HL-60/S4 treated with retinoic acid at 250 ng/mL for 4 days and 3 days (cell line): Measurements from ENCODE around the gene SPDL1.

Source experiments
- in situ Hi-C: fragments of 300-500 bp; cut with MboI; formaldehyde crosslinking; loops from 2 replicates; pipeline ENCODE4 v1.7.0; 2022; ENCODE audit warnings: low sequenced_read_pairs

Gene SPDL1

GRCh38 chr5:169583424-169584220 lies at the start of gene SPDL1:
Gene SPDL1 (plus strand): TSS chr5:169583773. CDS start chr5:169588417, 4,644 bp downstream.
- in situ Hi-C loops, result loop anchor here (25.0 kb wide), 1 partner anchor 596 kb away; no protein-coding TSS in a partner anchor

GRCh38 chr5:169534311-169534880 lies 49.2 kb upstream of the SPDL1 start:
- in situ Hi-C loops, result no loop called here

GRCh38 chr5:169534939-169535338 lies 48.6 kb upstream of the SPDL1 start:
- in situ Hi-C loops, result no loop called here

- in situ Hi-C loops, result no loop called here
Measured at GRCh38 chr5:169538944-169539343, 44.6 kb upstream of the SPDL1 start.

GRCh38 chr5:169542811-169543210 lies 40.8 kb upstream of the SPDL1 start:
- in situ Hi-C loops, result no loop called here

GRCh38 chr5:169544264-169544950 lies 39.2 kb upstream of the SPDL1 start:
- in situ Hi-C loops, result no loop called here

GRCh38 chr5:169545762-169546161 lies 37.8 kb upstream of the SPDL1 start:
- in situ Hi-C loops, result no loop called here

GRCh38 chr5:169546346-169546745 lies 37.2 kb upstream of the SPDL1 start:
- in situ Hi-C loops, result no loop called here

GRCh38 chr5:169547508-169547907 lies 36.1 kb upstream of the SPDL1 start:
- in situ Hi-C loops, result no loop called here

- in situ Hi-C loops, result no loop called here
Measured at GRCh38 chr5:169548315-169548714, 35.3 kb upstream of the SPDL1 start.

GRCh38 chr5:169549453-169550100 lies 34.0 kb upstream of the SPDL1 start:
- in situ Hi-C loops, result no loop called here

- in situ Hi-C loops, result no loop called here
Measured at GRCh38 chr5:169550227-169550626, 33.3 kb upstream of the SPDL1 start.

GRCh38 chr5:169551146-169551545 lies 32.4 kb upstream of the SPDL1 start:
- in situ Hi-C loops, result no loop called here

- in situ Hi-C loops, result no loop called here
Measured at GRCh38 chr5:169551696-169552095, 31.9 kb upstream of the SPDL1 start.

- in situ Hi-C loops, result no loop called here
Measured at GRCh38 chr5:169554251-169554650, 29.3 kb upstream of the SPDL1 start.

- in situ Hi-C loops, result no loop called here
Measured at GRCh38 chr5:169557838-169558237, 25.7 kb upstream of the SPDL1 start.

- in situ Hi-C loops, result no loop called here
Measured at GRCh38 chr5:169561893-169562292, 21.7 kb upstream of the SPDL1 start.

- in situ Hi-C loops, result no loop called here
Measured at GRCh38 chr5:169563369-169563768, 20.2 kb upstream of the SPDL1 start.

- in situ Hi-C loops, result no loop called here
Measured at GRCh38 chr5:169566202-169566601, 17.4 kb upstream of the SPDL1 start.

GRCh38 chr5:169567079-169567478 lies 16.5 kb upstream of the SPDL1 start:
- in situ Hi-C loops, result no loop called here

GRCh38 chr5:169569513-169569912 lies 14.1 kb upstream of the SPDL1 start:
- in situ Hi-C loops, result no loop called here
